NK-92 (cell line): ENCODE measurements around the gene MROH2A.

ENCODE experiments used
- DNase-seq: peaks from one replicate; lab custom pipeline; 2025; ENCODE audit not compliant: unreplicated experiment; lab: John Stamatoyannopoulos, UW

MROH2A gene

GRCh38 chr2:233801357-233802131 is 23.4 kb downstream of the MROH2A start:
- DNase-seq, result no peak

GRCh38 chr2:233802132-233802815 is 24.1 kb downstream of the MROH2A start:
- DNase-seq, result no peak

GRCh38 chr2:233803292-233803911 is 25.3 kb downstream of the MROH2A start:
- DNase-seq, result no peak

- no peak for DNase-seq
These were observed 25.9 kb downstream of the MROH2A start for GRCh38 chr2:233803994-233804393.

GRCh38 chr2:233807215-233807865 is 29.2 kb downstream of the MROH2A start:
- DNase-seq, result no peak

- no peak for DNase-seq
These were observed 30.1 kb downstream of the MROH2A start for GRCh38 chr2:233807966-233808935.

GRCh38 chr2:233810385-233810784 is 32.3 kb downstream of the MROH2A start:
- no peak for DNase-seq

- no peak for DNase-seq
These were observed 33.0 kb downstream of the MROH2A start for GRCh38 chr2:233811087-233811486.

GRCh38 chr2:233811732-233812131 is 33.6 kb downstream of the MROH2A start:
- no peak for DNase-seq

- no peak for DNase-seq
These were observed 35.3 kb downstream of the MROH2A start for GRCh38 chr2:233813236-233814055.

GRCh38 chr2:233814056-233814835 is 36.1 kb downstream of the MROH2A start:
- no peak for DNase-seq

- DNase-seq, result no peak
These were observed 37.7 kb downstream of the MROH2A start for GRCh38 chr2:233815861-233816260.

GRCh38 chr2:233816334-233816733 is 38.2 kb downstream of the MROH2A start:
- no peak for DNase-seq

GRCh38 chr2:233816771-233817170 is 38.6 kb downstream of the MROH2A start:
- DNase-seq, result no peak

- DNase-seq, result no peak
These were observed 39.3 kb downstream of the MROH2A start for GRCh38 chr2:233817361-233817911.

GRCh38 chr2:233817995-233818638 is 40.0 kb downstream of the MROH2A start:
- no peak for DNase-seq

GRCh38 chr2:233818639-233819621 is 40.8 kb downstream of the MROH2A start:
- no peak for DNase-seq
